NOMO-1 treated with DMSO at 0.1 percent for 48 hours (cell line): ENCODE results near the gene GRK2.

ENCODE experiments used
- DNase-seq: peaks from one replicate; lab custom pipeline; 2025; ENCODE audit not compliant: unreplicated experiment; lab: John Stamatoyannopoulos, UW

GRK2 gene

DNA sequence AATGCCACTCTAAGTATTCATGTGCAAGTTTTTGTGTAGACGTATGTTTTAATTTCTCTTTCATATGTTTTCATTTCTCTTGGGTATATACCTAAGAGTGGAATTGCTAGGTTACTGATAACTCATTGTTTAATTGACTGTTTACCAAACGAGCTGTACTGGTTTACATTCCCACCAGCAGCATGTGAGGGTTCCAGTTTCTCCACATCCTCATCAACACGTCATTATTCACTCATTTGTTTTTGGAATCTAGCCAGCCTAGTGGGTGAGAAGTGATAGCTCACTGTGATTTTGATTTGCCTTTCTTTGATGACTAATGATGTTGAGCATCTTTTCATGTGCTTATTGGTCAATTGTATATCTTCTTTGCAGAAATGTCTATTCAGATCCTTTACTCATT is 26.8 kb downstream of the GRK2 start:
- no peak for DNase-seq

GRCh38 chr11:67295846-67296245 is 29.6 kb downstream of the GRK2 start:
- no peak for DNase-seq

- no peak for DNase-seq
Observed at GRCh38 chr11:67298786-67299185, 32.5 kb downstream of the GRK2 start.

DNA sequence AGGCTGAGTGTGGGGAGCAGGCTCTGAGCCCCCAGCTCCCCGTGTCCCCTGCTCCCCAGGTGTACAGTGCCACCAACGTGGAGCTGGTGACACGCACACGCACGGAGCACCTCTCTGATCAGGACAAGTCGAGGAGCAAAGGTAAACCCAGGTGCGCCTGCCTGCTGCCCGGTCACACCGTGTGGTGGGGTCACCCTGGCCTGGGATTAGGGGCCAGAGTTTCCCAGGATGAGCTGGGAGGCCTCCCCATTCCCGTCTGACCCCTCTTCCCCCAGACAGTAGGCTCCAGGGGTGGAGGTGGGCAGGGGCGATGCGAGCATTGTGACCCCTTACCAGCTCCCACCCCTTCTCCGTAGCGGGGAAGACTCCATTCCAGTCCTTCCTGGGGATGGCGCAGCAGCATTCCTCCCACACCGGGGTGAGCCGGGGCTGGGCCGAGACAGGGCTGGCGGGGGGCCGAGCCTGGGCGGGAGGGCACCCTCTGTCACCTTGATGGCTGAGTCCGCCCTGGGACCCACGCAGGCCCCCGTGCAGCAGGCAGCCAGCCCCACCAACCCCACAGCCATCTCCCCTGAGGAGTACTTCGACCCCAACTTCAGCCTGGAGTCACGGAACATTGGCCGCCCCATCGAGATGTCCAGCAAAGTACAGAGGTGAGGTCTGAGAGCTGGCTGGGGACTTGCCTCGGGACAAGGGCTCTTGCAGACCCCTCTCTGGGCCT is 33.4 kb downstream of the GRK2 start:
- DNase-seq, result no peak

DNA sequence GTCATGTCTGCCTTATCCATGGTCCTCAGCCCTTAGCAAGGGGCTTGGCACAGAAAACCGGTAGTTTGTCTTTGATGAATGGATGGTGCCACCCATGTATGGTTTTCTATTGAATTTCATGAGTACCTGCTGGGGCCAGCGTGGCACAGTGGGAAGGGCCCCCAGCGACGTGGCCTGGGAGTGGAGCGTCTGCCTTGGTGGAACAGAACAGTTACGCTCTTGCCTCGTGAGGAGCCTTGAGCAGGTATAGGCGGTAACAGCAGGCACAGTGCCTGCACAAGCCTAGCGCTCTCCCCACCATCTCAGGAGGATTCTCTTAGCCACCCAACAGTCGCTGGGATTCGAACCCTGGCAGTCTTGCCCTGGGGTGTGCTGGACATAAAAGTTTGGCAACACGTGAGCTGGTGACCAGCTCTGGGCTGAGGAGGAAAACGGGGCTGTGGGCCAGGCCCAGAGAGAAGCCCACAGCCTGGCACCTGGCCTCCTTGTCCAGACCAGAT is 34.0 kb downstream of the GRK2 start:
- DNase-seq, result no peak

GRCh38 chr11:67300756-67301312 is 34.6 kb downstream of the GRK2 start:
- DNase-seq, result no peak

DNA sequence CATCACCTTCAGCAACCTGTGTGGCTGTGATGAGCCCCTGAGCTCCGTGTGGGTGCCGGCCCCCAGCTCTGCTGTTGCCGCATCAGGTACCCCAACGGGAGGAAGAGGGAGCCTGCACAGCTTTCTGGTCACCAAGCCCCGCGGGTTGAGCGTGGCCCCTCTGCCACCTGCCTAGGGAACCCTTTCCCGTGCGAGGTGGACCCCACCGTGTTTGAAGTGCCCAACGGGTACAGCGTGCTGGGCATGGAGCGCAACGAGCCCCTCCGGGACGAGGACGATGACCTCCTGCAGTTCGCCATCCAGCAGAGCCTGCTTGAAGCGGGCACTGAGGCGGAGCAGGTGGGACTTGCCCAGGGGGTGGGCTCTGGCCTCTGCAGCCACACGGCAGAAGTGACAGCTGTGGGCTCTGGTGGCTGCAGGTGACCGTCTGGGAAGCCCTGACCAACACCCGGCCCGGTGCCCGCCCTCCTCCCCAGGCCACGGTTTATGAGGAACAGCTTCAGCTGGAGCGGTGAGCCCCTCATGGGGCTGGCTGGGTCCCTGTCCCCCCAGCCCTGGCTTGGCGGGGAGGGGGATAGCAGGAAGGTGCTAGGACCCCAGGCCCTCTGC is 35.1 kb downstream of the GRK2 start:
- DNase-seq, result no peak

DNA sequence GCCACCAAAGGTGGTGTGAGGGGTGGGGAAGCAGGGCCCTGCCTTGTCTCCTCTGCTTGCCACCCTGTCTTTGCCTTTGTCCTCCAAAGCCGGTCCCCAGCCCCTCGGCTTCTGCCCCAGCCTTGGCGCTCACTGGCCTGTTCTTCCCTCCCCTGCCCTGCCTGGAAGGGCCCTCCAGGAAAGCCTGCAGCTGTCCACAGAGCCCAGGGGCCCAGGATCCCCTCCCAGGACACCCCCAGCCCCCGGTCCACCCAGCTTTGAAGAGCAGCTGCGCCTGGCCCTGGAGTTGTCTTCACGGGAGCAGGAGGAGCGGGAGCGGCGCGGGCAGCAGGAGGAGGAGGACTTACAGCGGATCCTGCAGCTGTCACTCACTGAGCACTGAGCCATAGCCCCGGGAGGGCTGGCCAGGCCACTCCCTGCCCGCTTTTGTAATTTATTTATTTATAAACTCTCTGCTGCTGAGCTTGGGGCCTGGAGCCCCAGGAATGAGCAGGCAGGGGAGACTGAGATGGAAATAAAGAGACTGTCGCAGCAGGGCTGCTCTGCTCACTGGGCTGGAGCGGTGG is 35.8 kb downstream of the GRK2 start:
- peak; percentile 47 for DNase-seq

DNA sequence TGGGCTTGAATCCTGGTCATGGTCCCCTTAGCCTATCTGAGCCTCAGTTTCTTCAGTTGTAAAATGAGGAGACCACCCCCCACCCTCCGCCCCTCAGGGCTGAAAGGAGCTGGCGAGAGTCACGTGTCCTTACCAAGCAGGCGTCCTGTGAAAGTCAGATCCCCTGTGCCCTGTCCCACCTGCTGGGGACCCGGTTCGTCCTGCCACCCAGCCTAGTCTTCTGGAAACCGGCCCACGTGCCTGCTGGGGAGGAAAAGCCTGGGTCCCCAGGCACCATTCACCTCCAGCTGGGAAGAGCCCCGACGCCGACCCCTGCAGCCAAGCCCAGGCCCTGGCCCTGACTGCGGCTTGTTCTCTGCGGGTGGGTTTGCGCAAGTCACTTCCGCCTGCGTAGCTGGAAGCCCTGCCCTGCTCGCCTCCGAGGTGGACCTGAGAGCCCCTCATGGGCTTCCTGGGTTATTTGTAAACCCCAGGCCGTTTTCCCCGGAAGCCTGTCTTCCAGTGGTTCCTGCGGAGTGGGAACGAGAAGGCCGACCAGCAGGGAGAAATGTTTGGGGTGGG is 36.4 kb downstream of the GRK2 start:
- peak; percentile 72 for DNase-seq

GRCh38 chr11:67303132-67303834 is 37.0 kb downstream of the GRK2 start, which contains the start of gene SSH3:
SSH3 (plus strand) TSS chr11:67303530; CDS start chr11:67303626, 96 bp downstream.
- DNase-seq, result peak; percentile 77

DNA sequence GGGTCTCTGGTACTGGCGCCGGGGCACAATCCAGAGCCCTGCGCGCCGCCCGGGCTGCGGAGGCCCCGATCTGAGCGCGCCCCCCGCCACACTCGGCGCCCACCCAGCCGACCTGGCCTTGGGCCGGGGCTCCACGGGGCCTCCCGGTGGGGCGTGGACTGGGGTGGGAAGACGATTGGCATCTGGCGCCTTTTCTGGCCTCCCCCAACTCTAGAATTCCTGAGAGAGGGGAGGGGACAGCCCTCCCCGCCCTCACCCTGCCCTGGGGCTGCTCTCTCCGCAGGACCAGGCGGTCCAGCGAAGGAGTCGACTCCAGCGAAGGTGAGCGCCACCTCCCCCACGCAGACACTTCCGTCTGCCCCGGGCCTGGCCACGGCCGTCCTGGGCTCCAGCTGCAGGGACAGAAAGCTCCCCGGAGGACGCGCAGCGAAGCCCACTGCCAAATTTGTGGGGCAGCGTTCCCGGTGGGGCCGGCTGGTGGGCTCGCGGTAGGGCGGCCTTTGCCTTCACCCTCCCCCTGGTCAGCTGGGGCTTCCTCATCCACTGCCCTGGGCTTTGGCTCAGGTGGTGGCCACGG is 37.6 kb downstream of the GRK2 start:
- DNase-seq, result no peak

DNA sequence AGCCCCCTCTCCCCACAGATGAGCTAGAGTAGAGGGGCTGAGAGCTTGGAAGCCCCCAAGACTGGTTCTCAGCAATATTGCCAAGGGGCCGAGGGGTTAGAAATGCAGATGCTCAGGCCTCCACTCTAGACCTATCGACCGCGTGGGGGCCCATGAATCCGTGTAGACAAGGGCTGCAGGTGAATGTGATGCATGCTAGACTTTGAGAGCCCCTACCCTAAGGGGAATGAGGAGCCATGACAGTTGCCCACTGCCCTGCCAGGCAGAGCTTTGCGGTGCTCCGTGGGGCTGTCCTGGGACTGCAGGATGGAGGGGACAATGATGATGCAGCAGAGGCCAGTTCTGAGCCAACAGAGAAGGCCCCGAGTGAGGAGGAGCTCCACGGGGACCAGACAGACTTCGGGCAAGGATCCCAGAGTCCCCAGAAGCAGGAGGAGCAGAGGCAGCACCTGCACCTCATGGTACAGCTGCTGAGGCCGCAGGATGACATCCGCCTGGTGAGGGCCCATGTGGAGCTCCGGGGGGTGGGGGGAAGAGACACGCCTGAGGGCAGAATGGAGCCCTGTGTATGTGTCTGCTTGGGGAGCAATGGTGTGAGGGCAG is 38.3 kb downstream of the GRK2 start:
- DNase-seq, result no peak

DNA sequence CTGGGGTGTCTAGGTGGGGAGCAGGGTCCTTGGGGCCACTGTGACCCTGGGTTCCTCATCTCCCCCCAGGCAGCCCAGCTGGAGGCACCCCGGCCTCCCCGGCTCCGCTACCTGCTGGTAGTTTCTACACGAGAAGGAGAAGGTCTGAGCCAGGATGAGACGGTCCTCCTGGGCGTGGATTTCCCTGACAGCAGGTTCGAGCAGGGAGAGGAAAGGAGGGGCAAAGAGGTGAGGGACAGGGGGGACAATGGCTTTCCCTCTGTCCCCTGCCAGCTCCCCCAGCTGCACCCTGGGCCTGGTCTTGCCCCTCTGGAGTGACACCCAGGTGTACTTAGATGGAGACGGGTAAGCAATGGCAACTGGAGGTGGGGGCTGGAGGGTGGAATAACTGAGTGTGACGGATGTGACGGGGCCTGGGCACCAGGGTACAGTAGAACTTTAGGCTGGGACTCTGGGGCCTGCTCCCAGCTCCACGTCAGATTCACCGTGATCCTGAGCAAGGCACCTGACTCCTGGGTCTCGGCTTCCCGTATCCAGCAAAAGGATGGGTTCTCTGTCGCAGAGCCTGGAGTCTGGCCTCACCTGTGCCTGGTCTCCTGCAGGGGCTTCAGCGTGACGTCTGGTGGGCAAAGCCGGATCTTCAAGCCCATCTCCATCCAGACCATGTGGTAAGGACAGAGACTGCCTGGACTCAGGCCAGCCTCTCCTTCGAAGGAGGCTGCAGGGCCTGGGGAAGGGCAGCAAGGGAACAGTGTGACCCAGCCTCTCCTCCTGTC is 40.7 kb downstream of the GRK2 start:
- no peak for DNase-seq

- no peak for DNase-seq
Observed at GRCh38 chr11:67307545-67308001, 41.3 kb downstream of the GRK2 start.

GRCh38 chr11:67308031-67308866 is 42.0 kb downstream of the GRK2 start:
- no peak for DNase-seq

GRCh38 chr11:67309166-67309565 is 42.9 kb downstream of the GRK2 start:
- DNase-seq, result no peak

DNA sequence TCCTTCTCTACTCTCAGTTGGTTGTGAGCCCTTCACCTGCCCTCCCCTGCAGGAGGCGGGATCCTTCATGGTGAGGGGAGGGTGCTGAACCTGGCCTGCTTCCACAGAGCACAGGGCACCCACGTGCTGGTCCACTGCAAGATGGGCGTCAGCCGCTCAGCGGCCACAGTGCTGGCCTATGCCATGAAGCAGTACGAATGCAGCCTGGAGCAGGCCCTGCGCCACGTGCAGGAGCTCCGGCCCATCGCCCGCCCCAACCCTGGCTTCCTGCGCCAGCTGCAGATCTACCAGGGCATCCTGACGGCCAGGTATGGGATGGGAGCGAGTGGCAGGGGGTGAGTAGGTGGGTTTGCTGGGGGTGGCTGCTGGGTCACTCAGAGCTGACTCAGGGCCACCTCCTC is 43.4 kb downstream of the GRK2 start:
- no peak for DNase-seq

DNA sequence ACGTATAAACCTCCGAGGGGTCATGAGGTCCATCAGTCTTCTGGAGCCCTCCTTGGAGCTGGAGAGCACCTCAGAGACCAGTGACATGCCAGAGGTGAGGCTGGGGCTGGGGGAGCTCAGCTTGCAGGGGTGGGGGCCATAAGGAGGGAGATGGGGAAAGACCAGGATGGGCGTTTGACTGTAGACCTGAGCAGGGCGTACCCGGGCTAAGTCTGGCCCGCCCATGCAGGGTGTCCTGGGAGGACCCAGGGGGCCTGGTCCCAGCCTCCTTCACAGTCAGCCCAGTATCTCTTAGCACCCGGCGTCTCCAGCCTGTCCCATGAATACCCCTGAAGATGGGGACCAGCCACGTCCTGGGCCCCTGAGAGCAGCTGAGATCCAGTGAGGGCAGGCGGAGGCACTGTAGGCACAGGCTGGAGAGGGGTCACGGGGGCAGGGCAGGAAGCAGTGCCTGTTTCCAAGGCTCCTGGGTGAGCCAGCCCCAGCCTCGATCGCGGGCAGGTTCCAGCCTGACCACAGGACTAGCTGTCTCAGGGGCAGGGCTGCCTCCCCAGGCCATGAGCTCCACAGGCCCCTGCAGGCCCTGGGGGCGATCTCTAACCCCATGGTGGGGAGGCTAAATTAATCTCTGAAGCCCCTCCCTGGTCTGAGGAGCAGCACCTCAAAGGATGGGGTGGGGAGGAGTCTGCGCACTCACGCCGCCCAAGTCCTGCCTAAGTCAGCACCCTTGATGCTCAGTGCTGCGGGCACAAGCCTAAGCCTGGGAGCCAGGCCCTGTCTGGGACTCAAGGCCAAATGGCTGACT is 44.2 kb downstream of the GRK2 start:
- DNase-seq, result no peak
